T-cell (primary cell): Measurements from ENCODE around the gene SPDYC. TPM values are rescaled to one million over a fixed set of nuclear protein-coding genes. Genes with fewer than 3 reads are reported as not detected.

Experiments
- ATAC-seq, 4 experiments: fragments of 200-7000 bp in 3 of 4; fragments of 150-1000 bp in 1 of 4; cut with Tn5 transposase; replicated peaks in 1 of 4; 1 replicate in 3 of 4; 2 replicates in 1 of 4; pipeline ENCODE4 v1.10.0; 2021; ENCODE audit warnings: moderate library complexity in 3 of 4, mild to moderate bottlenecking in 2 of 4, moderate number of reproducible peaks in 1 of 4
- CTCF ChIA-PET, 2 donors: fragments of 300-600 bp; sonication (Branson Sonifier 250); formaldehyde crosslinking; loops; one replicate each; lab custom pipeline; 2022; ENCODE audit warnings: antibody characterized with exemption in 2 of 2; lab: Charles Lee
- POLR2A ChIA-PET, 2 donors: fragments of 300-600 bp; sonication (Branson Sonifier 250); formaldehyde crosslinking; loops; one replicate each; lab custom pipeline; 2022; ENCODE audit warnings: antibody characterized with exemption in 2 of 2; lab: Charles Lee
- DNase-seq, 35 experiments: peaks; one replicate each; pipeline versions ENCODE4 v3.0.0 to v3.0.0-alpha.2; 2013 to 2023
- H3K27ac ChIP-seq: one replicate; pipeline ENCODE4 v1.5.1; 2013; ENCODE audit warnings: low read length
- H3K27me3 ChIP-seq, 2 experiments: replicated peaks in 1 of 2; 1 replicate in 1 of 2; 2 replicates in 1 of 2; pipeline versions ENCODE4 v1.6.1 to v1.7.0; 2013; ENCODE audit warnings: low read length in 1 of 2, mixed read lengths in 1 of 2; ENCODE audit not compliant: control insufficient read depth in 2 of 2, insufficient read depth in 2 of 2; ENCODE audit errors: extremely low read depth in 1 of 2
- H3K36me3 ChIP-seq, 2 donors: 1 replicate in 1 of 2; 2 replicates in 1 of 2; pipeline versions ENCODE4 v1.6.1 to v1.7.0; 2013; ENCODE audit warnings: low read length in 1 of 2; ENCODE audit not compliant: control insufficient read depth in 2 of 2, insufficient read depth in 1 of 2; ENCODE audit errors: extremely low read depth in 1 of 2
- H3K4me1 ChIP-seq, 2 experiments: 1 replicate in 1 of 2; 2 replicates in 1 of 2; pipeline versions ENCODE4 v1.6.1 to v1.7.0; 2013; ENCODE audit warnings: low read length in 2 of 2, mixed read lengths in 1 of 2; ENCODE audit not compliant: insufficient read depth in 2 of 2, control insufficient read depth in 1 of 2; ENCODE audit errors: extremely low read depth in 1 of 2
- H3K4me3 ChIP-seq, 2 donors: 1 replicate in 1 of 2; 2 replicates in 1 of 2; pipeline versions ENCODE4 v1.5.1 to v1.7.0; 2013; ENCODE audit warnings: mild to moderate bottlenecking in 2 of 2, low read length in 1 of 2, moderate library complexity in 1 of 2; ENCODE audit not compliant: control insufficient read depth in 1 of 2; ENCODE audit errors: extremely low read depth in 1 of 2
- H3K9me3 ChIP-seq: 2 replicates; pipeline ENCODE4 v1.7.0; 2013
- H3K27ac Mint-ChIP-seq, 2 donors: one replicate each; pipeline ENCODE4 v1.8.0; 2020 to 2021; ENCODE audit warnings: mild to moderate bottlenecking in 2 of 2, mixed read lengths in 2 of 2
- H3K27me3 Mint-ChIP-seq, 2 donors: one replicate each; pipeline ENCODE4 v1.8.0; 2021 to 2022; ENCODE audit warnings: mixed read lengths in 2 of 2
- H3K36me3 Mint-ChIP-seq: one replicate; pipeline ENCODE4 v1.8.0; 2021; ENCODE audit warnings: mixed read lengths
- H3K4me1 Mint-ChIP-seq, 3 donors: one replicate each; pipeline ENCODE4 v1.8.0; 2020 to 2022; ENCODE audit warnings: mixed read lengths in 3 of 3, mild to moderate bottlenecking in 1 of 3
- H3K4me3 Mint-ChIP-seq, 3 donors: one replicate each; pipeline ENCODE4 v1.8.0; 2020 to 2022; ENCODE audit warnings: mild to moderate bottlenecking in 3 of 3, mixed read lengths in 3 of 3, moderate library complexity in 3 of 3
- H3K9me3 Mint-ChIP-seq, 3 donors: one replicate each; pipeline ENCODE4 v1.8.0; 2020 to 2022; ENCODE audit warnings: mixed read lengths in 3 of 3
- WGBS: methylation state at CpG from one replicate; pipeline ENCODE4 v1.1.5; 2013; ENCODE audit warnings: missing lambda C conversion rate; ENCODE audit not compliant: insufficient coverage; 5-methylcytosine and 5-hydroxymethylcytosine counted together
- total RNA-seq, 35 experiments: library from RNA in 6 of 35; stranded (reverse) in 6 of 35; fragments of 120-200 nt in 1 of 35; gene quantifications; one replicate each; pipeline versions ENCODE4 v1.2.1 to v1.2.4 and lab custom pipeline; 2013 to 2026

The SPDYC gene
- total RNA-seq, 5 donors from 2014 or later (not counting 1 experiment from before 2014, with no cell fraction given): not detected

DNA sequence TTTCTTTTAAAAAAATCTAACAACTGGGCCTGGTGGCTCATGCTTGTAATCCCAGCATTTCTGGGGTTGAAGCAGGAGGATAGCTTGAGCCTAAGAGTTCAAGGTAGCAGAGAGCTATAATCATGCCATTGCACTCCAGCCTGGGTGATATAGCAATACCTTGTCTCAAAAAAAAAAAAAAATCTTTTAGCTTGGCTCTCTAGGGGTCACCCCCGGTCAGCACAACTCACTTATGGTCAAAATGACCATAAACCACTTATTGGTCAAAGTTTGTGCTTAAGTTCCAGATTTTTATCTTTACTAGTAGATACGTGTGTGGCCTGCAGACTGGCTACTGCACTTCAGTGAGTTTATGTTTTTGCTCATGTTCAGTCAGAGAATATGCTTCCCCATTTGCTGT is 6.3 kb upstream of the SPDYC start:
- Histone ChIP-seq H3K27ac (no peak overlapping the region), H3K4me1 (no peaks in the 10 kb centered on the region), H3K4me3 (no peak overlapping the region), H3K9me3 (no peaks in the 10 kb centered on the region), H3K27me3 (no peaks in the 10 kb centered on the region), H3K36me3 (no peaks in the 10 kb centered on the region)
- ChIA-PET POLR2A (interaction anchor here in 1 of 2 donors (0.7 kb wide), 1 partner anchor 350 kb away, joined by 3 read pairs; no protein-coding TSS in a partner anchor), CTCF (interaction anchor here in 1 of 2 donors (0.8 to 1.1 kb wide), 2 partner anchors 12 to 23 kb away, joined by 4 read pairs; no protein-coding TSS in a partner anchor)
- Mint-ChIP-seq H3K4me3 (no peak overlapping the region), H3K27ac (no peak overlapping the region), H3K9me3 (no peaks in the 10 kb centered on the region), H3K27me3 (peaks cover 4% of the 10 kb centered on the region in 2 donors), H3K4me1 (peaks cover 0 to 2% (median 0%) of the 10 kb centered on the region in 3 donors), H3K36me3 (no peaks in the 10 kb centered on the region)
- no CpG with 5 or more reads among the region's 2 CpGs for whole genome bisulfite sequencing
- no peak for ATAC-seq
- DNase-seq: no peak

DNA sequence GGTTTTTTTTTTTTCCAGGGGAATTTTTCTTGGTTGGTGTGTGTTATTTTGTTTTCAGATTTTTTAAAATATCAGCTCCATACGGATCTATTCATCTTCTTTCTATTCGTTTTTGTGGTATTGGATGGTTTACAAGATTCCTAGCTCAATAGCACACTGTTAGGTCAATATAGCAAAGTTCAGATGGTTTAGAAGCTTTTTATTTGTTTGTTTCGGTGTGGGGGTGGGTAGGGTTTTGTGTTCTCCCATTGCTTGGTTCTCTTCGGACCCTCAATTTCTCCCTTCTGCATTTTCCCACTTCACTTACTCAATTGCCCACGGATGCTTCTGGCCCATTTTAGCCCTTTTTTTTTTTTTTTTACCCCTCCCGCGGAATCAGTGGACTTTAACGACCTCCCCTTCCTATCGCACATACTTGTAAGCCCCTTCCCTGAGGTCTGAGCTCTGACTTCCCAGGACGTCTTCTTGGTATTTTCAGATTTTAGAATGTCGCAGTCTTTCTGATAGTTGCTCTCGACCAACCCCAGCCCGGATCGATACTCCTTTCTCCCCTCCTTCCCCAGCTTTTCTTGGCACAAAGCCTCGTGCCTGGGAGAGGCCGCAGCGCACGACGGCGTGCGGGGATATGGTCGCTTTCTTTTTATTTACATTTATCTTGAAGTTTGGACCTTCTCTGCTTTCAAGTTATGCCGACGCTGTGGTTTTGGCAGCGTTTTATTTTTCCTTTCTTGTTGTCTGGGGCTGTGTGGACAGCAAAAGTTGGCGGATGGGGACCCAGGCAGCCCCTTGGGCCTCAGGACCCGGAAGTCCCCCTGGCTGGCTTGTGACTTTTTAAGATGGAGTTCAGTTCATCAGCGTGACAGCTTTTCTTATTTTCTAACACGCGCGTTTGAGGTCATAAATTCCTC is 4.4 kb upstream of the SPDYC start:
- Histone ChIP-seq H3K27me3 (no peaks in the 10 kb centered on the region), H3K27ac (no peak overlapping the region), H3K9me3 (no peaks in the 10 kb centered on the region), H3K4me3 (no peak overlapping the region), H3K4me1 (no peaks in the 10 kb centered on the region), H3K36me3 (no peaks in the 10 kb centered on the region)
- Mint-ChIP-seq H3K4me3 (no peak overlapping the region), H3K27me3 (no peaks in the 10 kb centered on the region), H3K36me3 (no peaks in the 10 kb centered on the region), H3K27ac (no peak overlapping the region), H3K4me1 (peaks cover 0 to 8% (median 3%) of the 10 kb centered on the region in 3 donors), H3K9me3 (no peaks in the 10 kb centered on the region)
- DNase-seq (no peak), ATAC-seq (no peak)
- ChIA-PET CTCF (interaction anchor here in 1 of 2 donors (0.7 to 0.8 kb wide), 2 partner anchors 38 to 235 kb away, joined by 3 to 4 read pairs; no protein-coding TSS in a partner anchor), POLR2A (interaction anchor here (0.5 to 0.7 kb wide), 6 partner anchors 20 to 673 kb away, joined by 3 to 9 read pairs (median 4); no protein-coding TSS in a partner anchor)
- 96% methylated on average over 20 of the region's 31 CpGs for WGBS

DNA sequence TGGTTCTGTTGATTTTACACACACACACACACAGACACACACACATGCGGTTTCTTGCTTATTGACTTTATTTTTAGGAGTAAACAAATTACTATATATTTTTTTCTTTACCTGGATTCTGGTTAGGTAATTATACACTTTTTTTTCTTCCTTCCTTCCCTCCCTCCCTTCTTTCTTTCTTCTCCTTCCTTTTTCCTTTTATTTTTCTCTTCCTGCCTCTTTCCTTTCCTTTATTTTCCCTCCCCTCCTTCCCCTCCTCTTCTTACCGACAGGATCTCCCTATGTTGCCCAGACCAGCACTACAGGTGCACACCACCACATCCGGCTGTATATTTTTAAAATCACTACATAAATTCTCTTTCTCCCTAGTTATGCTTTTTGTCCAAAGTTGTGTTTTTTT is 3.1 kb upstream of the SPDYC start:
- Histone ChIP-seq H3K27ac (no peak overlapping the region), H3K4me1 (no peaks in the 10 kb centered on the region), H3K36me3 (no peaks in the 10 kb centered on the region), H3K27me3 (no peaks in the 10 kb centered on the region), H3K4me3 (no peak overlapping the region), H3K9me3 (no peaks in the 10 kb centered on the region)
- Mint-ChIP-seq H3K27ac (no peak overlapping the region), H3K36me3 (no peaks in the 10 kb centered on the region), H3K9me3 (no peaks in the 10 kb centered on the region), H3K4me3 (no peak overlapping the region), H3K27me3 (no peaks in the 10 kb centered on the region), H3K4me1 (peaks cover 0 to 8% (median 3%) of the 10 kb centered on the region in 3 donors)
- ChIA-PET POLR2A (interaction anchor here in 1 of 2 donors (0.6 kb wide), 1 partner anchor 80 kb away, joined by 3 read pairs; no protein-coding TSS in a partner anchor), CTCF (interaction anchor here in 1 of 2 donors (0.6 kb wide), 1 partner anchor 138 kb away, joined by 3 read pairs; no protein-coding TSS in a partner anchor)
- WGBS: no CpG with 5 or more reads among the region's 3 CpGs
- no peak for ATAC-seq
- no peak for DNase-seq

DNA sequence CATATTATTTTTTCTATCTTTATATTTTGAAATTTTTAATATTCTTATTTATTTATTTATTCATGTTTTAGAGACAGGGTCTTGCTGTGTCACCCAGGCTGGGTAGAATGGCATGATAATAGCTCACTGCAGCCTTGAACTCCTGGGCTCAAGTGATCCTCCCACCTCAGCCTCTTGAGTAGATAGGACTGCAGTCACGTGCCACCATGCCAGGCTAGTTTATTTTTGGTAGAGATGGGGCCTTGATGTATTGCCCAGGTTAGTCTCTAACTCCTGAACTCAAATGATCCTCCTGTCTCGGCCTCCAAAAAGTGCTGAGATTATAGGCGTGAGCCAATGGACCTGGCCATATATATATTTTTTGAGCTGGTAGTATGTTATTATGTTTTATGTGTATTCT is 2.4 kb upstream of the SPDYC start:
- no peak for DNase-seq
- Histone ChIP-seq H3K27ac (no peak overlapping the region), H3K36me3 (no peaks in the 10 kb centered on the region), H3K9me3 (no peaks in the 10 kb centered on the region), H3K4me3 (no peak overlapping the region), H3K27me3 (peaks cover 0 to 7% of the 10 kb centered on the region in 2 experiments), H3K4me1 (no peaks in the 10 kb centered on the region)
- Mint-ChIP-seq H3K4me3 (no peak overlapping the region), H3K27ac (no peak overlapping the region), H3K9me3 (no peaks in the 10 kb centered on the region), H3K4me1 (peaks cover 0 to 8% (median 3%) of the 10 kb centered on the region in 3 donors), H3K36me3 (no peaks in the 10 kb centered on the region), H3K27me3 (no peaks in the 10 kb centered on the region)
- ATAC-seq: no peak
- CTCF ChIA-PET: interaction anchor here in 1 of 2 donors (0.6 kb wide), 1 partner anchor 137 kb away, joined by 3 read pairs; no protein-coding TSS in a partner anchor
- POLR2A ChIA-PET: no interaction called here
- no CpG with 5 or more reads among the region's 3 CpGs for WGBS

DNA sequence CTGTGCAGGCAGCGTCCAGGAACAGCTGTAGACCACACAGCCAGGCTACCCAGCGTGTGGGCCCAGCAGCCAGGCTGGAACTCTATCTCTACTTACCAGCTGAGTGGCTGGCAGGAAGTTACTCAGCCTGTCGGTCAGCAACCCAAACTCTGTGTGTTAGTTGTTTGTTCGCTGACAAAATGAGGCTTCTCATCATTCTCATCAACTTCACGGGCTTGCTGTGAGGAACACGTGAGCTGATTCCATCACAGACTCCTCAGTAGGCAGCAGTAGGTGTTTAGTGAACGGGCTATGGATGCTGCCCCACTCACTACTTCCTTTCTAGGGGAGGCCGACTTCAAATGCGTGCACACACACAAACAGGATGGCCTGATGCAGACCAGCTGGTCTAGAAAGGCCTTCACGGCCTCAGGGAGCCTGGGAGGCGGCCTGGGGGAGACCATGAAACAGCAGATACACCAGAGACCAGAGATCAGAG is 830 bp upstream of the SPDYC start:
- H3K4me1 Mint-ChIP-seq: peaks cover 0 to 8% (median 3%) of the 10 kb centered on the region in 3 donors
- CTCF ChIA-PET: interaction anchor here in 1 of 2 donors (0.7 kb wide), 1 partner anchor 118 kb away, joined by 3 read pairs; no protein-coding TSS in a partner anchor
- Histone ChIP-seq H3K4me3 (no peak overlapping the region), H3K27ac (no peak overlapping the region), H3K27me3 (peaks cover 0 to 9% of the 10 kb centered on the region in 2 experiments), H3K4me1 (no peaks in the 10 kb centered on the region), H3K36me3 (no peaks in the 10 kb centered on the region), H3K9me3 (no peaks in the 10 kb centered on the region)
- no peaks in the 10 kb centered on the region for H3K27me3 Mint-ChIP-seq
- no peak for DNase-seq
- WGBS: 68% methylated on average over 4 of the region's 11 CpGs
- POLR2A ChIA-PET: no interaction called here
- no peaks in the 10 kb centered on the region for H3K36me3 Mint-ChIP-seq
- no peak for ATAC-seq
- no peak overlapping the region for H3K4me3 Mint-ChIP-seq
- no peaks in the 10 kb centered on the region for H3K9me3 Mint-ChIP-seq
- H3K27ac Mint-ChIP-seq: peak overlapping the region; percentile 67 to 78

DNA sequence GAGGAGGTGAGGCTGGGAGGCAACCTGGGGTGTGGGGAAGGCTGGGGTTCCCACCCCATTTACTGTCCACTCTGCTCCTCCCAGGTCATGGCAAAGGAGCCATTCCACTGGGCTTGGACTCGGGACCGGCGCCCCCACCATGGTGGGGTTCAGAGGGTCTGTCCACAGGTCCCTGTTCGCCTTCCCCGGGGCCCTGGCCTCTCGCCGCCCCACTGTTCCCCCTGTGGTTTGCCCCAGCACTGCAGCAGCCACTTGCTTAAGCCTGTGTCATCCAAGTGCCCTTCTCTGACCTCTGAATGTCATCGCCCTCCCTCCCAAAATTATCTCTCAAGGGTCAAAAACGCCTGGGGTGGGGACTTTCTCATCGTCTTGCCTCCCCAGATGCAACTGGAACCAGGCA is 2.6 kb downstream of the SPDYC start:
- POLR2A ChIA-PET: no interaction called here
- Mint-ChIP-seq H3K36me3 (no peaks in the 10 kb centered on the region), H3K27me3 (no peaks in the 10 kb centered on the region)

More for the DNA sequence above, 2.6 kb downstream of the SPDYC start:
- no peak overlapping the region for H3K4me3 Mint-ChIP-seq
- Histone ChIP-seq H3K9me3 (no peaks in the 10 kb centered on the region), H3K36me3 (no peaks in the 10 kb centered on the region), H3K27ac (no peak overlapping the region), H3K4me3 (no peak overlapping the region), H3K4me1 (no peaks in the 10 kb centered on the region), H3K27me3 (peaks cover 0 to 9% of the 10 kb centered on the region in 2 experiments)
- H3K9me3 Mint-ChIP-seq: no peaks in the 10 kb centered on the region
- DNase-seq: no peak
- CTCF ChIA-PET: no interaction called here
- no peak overlapping the region for H3K27ac Mint-ChIP-seq
- 87% methylated on average over 8 of the region's 10 CpGs for WGBS
- ATAC-seq: no peak
- peaks cover 0 to 8% (median 3%) of the 10 kb centered on the region in 3 donors for H3K4me1 Mint-ChIP-seq
